ENCODE measurements around the gene CLCN5.

Gene CLCN5

GRCh38 chrX:49972328-49972860 lies 50.0 kb downstream of the CLCN5 start:
- ChIA-PET POLR2A (no interaction called here), CTCF (no interaction called here)
- TF ChIP-seq CTCF (IDR thresholded peaks at IDR 0.05; ENCODE audit: control extremely low read depth, extremely low read depth, low read depth, missing control alignments): no peak
- no peak for DNase-seq (ENCODE audit: extremely low spot score)

- no peak for DNase-seq (ENCODE audit: extremely low spot score)
- ChIA-PET CTCF (no interaction called here), POLR2A (no interaction called here)
- TF ChIP-seq CTCF (IDR thresholded peaks at IDR 0.05; ENCODE audit: control extremely low read depth, extremely low read depth, low read depth, missing control alignments): no peak
These were observed 54.3 kb downstream of the CLCN5 start for GRCh38 chrX:49976682-49977197.

- no peak for DNase-seq (ENCODE audit: extremely low spot score)
- POLR2A ChIA-PET: no interaction called here
- CTCF ChIA-PET: no interaction called here
- no peak for TF ChIP-seq CTCF (IDR thresholded peaks at IDR 0.05; ENCODE audit: control extremely low read depth, extremely low read depth, low read depth, missing control alignments)
These were observed 55.1 kb downstream of the CLCN5 start for GRCh38 chrX:49977319-49978090.

- ChIA-PET CTCF (no interaction called here), POLR2A (no interaction called here)
- no peak for TF ChIP-seq CTCF (IDR thresholded peaks at IDR 0.05; ENCODE audit: control extremely low read depth, extremely low read depth, low read depth, missing control alignments)
- DNase-seq (ENCODE audit: extremely low spot score): no peak
These were observed 55.8 kb downstream of the CLCN5 start for GRCh38 chrX:49978176-49978575.

- TF ChIP-seq CTCF (IDR thresholded peaks at IDR 0.05; ENCODE audit: control extremely low read depth, extremely low read depth, low read depth, missing control alignments): no peak
- CTCF ChIA-PET: no interaction called here
- no peak for DNase-seq (ENCODE audit: extremely low spot score)
- POLR2A ChIA-PET: no interaction called here
These were observed 63.7 kb downstream of the CLCN5 start for GRCh38 chrX:49986058-49986457.

GRCh38 chrX:49987651-49988050 lies 65.3 kb downstream of the CLCN5 start:
- no peak for DNase-seq (ENCODE audit: extremely low spot score)
- CTCF ChIA-PET: no interaction called here
- no peak for TF ChIP-seq CTCF (IDR thresholded peaks at IDR 0.05; ENCODE audit: control extremely low read depth, extremely low read depth, low read depth, missing control alignments)
- POLR2A ChIA-PET: no interaction called here
